HG03442 (cell line): ENCODE measurements around the gene MSL3B.

Source experiments
- ATAC-seq: cut with Tn5 transposase; IDR thresholded peaks from one replicate; pipeline ENCODE4 v1.9.1; 2021; ENCODE audit warnings: mild to moderate bottlenecking, moderate library complexity; ENCODE audit not compliant: unreplicated experiment

The MSL3B gene

DNA sequence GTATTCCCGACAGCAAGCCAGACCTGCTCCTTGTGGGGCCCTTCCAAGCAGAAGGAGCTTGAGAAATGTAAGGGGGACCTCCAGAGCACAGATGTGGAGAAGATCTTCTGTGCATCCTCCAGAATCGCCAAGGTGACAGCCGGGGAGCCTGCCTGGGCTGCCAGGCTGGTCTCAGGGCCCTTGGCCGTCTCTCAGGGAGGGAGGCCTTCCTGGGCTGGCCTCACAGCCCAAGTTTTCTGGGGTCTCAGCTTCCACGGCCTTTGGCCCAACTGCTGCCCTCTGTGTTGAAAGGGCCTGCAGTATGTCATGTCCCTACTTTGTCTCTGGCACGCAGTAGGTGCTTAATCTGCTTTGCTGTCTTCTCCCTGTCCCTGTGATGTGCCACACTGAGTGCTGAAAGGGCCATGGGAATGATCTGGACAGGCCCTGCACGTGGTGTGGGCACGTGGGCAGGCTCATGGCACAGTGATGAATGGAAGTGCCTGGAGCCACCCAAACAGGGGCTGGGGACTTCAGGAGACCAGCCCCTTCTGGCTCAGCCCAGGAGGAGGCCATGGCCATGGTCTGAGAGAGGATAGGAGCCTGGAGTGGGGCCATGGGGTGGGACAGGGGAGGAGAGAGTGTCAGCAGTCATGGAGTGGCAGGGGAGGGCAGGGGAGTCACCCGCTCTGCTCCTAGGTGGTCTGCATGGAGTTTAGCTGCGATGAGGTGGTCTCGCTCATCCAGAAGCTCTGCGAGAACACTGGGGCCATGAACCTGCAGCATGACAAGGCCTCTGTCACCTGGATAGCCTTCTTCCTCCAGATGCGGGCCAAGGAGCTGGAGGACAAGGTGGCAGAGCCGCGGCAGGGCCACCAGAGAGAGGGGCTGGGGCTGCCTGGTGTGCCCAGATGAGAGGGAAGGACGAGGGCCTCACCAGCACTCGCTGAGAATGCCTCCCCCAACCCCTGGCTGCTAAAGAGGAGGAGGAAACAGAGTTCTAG, 49.3 kb downstream of the MSL3B start:
- ATAC-seq, result no peak

DNA sequence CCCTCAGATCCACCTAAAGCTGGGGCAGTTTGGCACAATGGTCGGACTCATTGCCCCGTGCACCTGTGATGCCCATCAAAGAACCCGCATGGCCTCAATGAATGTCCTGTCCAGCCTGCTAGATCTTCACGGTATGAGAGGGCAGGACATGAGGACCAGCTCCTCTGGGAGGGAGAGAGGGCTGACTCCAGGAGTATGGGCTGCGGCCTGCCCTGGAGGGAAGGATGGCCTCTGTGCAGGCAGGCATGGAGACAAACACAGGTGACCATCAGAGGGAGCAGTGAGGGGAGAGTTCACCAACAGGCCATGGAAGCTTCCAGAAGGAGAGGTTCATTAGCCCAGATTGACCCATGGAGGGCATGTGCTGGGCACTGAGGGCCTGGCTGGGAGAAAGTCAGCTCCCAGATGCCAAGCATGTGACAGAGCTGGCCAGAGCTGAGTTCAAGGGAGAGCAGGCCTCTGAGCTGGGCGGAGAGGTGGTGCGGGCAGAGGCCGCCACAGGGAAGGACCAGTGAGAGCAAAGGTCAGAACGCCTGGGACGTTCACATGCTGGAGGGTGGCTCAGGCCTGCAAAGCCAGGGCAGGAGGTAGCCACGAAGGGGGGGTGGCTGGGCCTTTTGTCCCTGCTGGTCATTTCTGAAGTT, 50.1 kb downstream of the MSL3B start:
- ATAC-seq, result no peak

DNA sequence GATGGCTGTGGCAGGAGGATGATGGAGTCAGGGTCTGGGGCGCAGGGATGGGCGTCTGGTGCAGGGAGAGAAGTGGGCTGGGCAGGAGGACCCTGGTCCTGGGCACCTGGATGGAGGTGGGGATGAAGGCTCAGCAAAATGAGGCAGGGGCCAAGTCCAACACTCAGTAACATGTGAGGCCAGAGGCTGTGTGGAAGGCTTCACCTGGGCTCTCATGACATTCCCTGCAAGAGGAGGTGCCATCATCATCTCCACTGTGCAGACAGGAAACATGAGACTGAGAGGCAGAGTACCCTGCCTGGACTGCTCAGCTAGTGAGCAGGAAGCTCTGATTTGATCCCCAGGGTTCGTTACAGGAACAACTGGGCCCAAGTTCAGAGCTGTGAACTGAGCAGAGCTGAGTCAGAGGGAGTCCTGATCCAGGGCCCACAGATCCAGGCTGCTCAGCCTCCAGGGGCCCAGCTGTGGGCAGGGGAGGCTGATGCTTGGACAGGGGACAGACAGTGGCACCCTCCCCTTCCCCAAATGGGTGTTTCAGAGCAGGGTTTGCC, 50.8 kb downstream of the MSL3B start:
- ATAC-seq, result no peak

DNA sequence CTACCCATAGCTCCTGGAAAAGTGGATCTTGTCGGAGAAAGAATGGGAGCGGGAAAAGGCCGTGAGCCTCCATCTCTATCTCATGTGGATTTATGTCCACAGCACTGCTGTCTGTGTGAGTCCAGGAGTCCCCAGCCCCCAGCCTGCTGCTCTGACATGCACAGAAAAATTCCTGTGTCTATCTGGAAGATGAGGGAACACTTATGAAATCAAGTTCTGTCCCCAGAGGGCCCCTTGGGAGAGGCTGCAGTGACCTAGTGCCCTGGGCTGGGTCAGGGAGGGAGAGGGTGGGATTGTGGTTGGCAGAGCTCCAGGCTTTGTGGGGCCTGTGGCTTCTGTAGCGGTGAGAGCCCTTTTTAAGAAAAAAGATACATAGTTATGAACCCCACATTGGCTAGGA, 51.4 kb downstream of the MSL3B start:
- ATAC-seq, result no peak

DNA sequence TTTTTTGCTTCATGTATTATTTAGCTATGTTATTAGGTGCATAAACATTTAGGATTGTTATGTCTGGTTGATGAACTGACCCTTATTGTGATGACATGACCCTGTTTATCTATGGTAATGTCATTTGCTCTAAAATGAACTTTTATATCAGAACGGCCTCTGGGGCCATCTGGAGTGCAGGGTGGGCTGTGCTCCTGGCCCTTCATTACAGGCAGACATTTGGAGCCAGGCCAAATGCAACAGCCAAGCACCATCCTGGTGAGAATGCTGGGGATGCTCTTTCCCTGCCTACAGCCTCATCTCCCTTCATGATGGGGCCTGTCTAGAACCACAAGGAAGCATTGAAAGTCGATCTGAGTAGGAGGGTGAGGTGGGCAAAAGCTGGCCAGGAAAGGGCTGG, 51.9 kb downstream of the MSL3B start:
- no peak for ATAC-seq

DNA sequence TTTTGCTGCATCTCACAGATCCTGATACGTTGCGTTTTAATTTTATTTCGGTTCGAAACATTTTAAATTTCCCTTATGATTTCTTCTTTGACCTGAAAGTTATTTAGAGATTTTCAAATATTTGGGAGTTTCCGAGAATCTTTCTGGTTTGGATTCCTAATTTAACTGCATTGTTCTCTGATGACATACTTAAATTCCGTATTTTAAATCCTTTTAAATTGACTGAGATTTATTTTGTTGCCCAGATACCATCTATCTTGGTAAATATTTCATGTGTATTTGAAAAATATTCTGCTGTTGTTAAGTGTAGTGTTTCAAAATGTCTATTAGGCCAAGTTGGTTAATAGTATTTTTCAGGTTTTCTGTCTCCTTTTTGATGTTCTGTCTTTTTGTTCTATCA, 52.3 kb downstream of the MSL3B start:
- no peak for ATAC-seq
